Hepatocyte (in vitro differentiated cells): ENCODE measurements around the gene PTPRE.

Experiments
- CTCF ChIP-seq: fragments of 200-600 bp; sonication (generic); IDR thresholded peaks from 2 replicates; pipeline ENCODE4 v1.5.1; 2016; ENCODE audit warnings: antibody characterized with exemption, mild to moderate bottlenecking; ENCODE audit not compliant: poor library complexity
- EZH2phosphoT487 ChIP-seq: fragments of 200-600 bp; sonication (generic); IDR thresholded peaks from one replicate; pipeline ENCODE4 v1.6.1; 2018; ENCODE audit warnings: antibody characterized with exemption, mild to moderate bottlenecking, low read depth, moderate library complexity; ENCODE audit not compliant: unreplicated experiment, severe bottlenecking

GRCh38 chr10:127920306-127921074 is 13.6 kb downstream of the PTPRE start:
- TF ChIP-seq CTCF = no peak
- no peak for TF ChIP-seq EZH2phosphoT487
